LNCAP (cell line): ENCODE results near the gene OR51E1.

Experiments
- CTCF ChIP-seq: fragments of 450-650 bp; IDR thresholded peaks from 2 replicates; pipeline ENCODE4 v1.5.1; 2017; ENCODE audit warnings: mild to moderate bottlenecking

The OR51E1 gene

DNA sequence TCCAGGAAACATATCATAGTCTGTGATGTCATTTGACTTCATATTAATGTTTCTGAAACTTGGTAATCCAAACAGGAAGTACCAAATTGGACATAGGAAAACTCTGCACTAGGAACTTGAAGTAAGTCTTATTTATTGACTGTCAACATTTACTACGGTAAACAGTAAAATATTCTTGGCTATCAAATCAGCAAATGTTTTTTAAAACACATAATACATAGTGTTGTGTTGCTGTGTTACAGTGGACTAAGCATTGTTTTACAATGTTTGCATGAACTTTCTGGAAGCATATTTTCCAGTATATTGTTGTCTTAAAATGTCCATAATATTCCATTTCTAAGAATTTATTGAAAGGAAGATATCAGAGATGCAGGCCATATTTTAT, 56.6 kb downstream of the OR51E1 start:
- no peak for TF ChIP-seq CTCF

DNA sequence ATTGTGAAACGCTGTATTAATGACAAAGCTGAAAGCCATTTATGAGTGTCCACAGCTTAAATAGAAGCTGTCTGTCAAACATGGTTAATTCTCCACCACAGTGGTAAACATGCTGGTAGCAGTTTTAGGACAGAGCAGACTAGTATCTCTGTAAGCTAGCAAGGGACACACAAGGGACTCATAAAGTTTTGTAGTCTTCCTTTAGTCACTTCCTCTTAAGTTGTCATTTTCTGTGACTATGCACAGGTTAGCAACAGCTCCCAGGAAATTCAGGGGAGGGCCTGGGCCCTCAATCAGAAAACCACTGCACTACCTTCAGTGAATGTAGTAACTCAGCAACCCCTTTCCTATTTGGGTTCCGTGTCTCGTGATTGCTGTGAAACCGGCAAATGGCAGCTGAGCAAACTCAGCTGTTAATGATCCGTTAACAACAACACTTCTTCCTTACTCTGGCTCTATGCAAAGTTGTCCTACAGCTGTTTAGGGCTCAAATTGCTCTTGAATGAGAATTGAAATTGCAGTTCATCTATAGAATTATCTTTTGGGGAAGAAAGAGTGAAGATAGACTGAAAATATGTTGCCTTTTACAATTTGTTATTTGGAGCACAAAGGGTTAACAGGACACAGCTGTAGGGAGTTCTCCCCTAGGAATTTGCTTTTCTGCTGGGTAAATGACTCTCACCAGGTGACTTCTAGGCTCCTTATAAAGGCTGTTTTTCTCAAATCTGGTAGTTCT, 60.4 kb downstream of the OR51E1 start, which contains the start of gene MMP26:
Gene MMP26, plus strand, starts transcription at position 731 of the 736 bp plus-strand sequence.
- no peak for TF ChIP-seq CTCF

DNA sequence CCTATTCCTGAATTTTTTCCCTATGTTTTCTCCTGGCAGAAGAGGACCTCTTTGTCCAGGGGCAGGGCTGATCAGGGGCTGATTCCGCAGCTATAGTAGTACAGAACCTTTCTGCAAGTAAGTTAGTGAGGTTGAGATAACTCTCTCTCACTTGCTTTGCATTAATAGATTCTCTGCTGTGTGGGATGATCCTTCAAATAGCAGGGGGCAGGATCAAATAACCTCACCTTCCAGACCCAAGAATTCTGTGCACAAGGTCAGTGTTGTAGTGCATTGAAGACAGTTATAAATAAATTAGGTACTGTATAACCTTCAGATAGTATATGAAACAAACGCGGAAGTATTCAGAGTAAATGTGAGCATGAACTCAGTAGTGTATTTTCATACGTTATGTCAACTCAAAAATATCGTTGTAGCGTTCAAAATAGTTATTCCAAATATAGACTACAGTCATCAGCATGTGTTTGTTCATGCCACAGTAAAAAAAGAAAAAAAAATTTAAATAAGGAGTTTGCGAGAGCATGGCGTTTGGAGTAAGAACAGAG, 61.1 kb downstream of the OR51E1 start:
- no peak for TF ChIP-seq CTCF
